ENCODE measurements around the gene TLL1. TPM values are rescaled to one million over a fixed set of nuclear protein-coding genes. Genes with fewer than 3 reads are reported as not detected.

TLL1 gene
- total RNA-seq = under 0.01 TPM in 1 of 2 replicates, not detected in the other

GRCh38 chr4:165872461-165873297 is at the start of gene TLL1:
Gene TLL1, plus strand, starts transcription at chr4:165873237. Its CDS starts 668 bp downstream, at chr4:165873905.

Small RNAs within 50 kb of the gene (small RNA-seq; reads per million reads assigned to genes)
- not detected for gene RNA5SP170

Data from subcutaneous preadipocyte (primary cell).